ENCODE results near the gene NUP54.

The NUP54 gene

GRCh38 chr4:76188557-76188956, 40.4 kb upstream of the NUP54 start:
- TF ChIP-seq, protein P1, sequence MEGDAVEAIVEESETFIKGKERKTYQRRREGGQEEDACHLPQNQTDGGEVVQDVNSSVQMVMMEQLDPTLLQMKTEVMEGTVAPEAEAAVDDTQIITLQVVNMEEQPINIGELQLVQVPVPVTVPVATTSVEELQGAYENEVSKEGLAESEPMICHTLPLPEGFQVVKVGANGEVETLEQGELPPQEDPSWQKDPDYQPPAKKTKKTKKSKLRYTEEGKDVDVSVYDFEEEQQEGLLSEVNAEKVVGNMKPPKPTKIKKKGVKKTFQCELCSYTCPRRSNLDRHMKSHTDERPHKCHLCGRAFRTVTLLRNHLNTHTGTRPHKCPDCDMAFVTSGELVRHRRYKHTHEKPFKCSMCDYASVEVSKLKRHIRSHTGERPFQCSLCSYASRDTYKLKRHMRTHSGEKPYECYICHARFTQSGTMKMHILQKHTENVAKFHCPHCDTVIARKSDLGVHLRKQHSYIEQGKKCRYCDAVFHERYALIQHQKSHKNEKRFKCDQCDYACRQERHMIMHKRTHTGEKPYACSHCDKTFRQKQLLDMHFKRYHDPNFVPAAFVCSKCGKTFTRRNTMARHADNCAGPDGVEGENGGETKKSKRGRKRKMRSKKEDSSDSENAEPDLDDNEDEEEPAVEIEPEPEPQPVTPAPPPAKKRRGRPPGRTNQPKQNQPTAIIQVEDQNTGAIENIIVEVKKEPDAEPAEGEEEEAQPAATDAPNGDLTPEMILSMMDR (IDR thresholded peaks at IDR 0.05; ENCODE audit: low read depth, low read length, missing control alignments): no peak
- no peak overlapping the region for H3K4me3 ChIP-seq (ENCODE audit: low read depth, low read length)
- DNase-seq (ENCODE audit: low read depth): no peak

GRCh38 chr4:76188149-76188548, 40.0 kb upstream of the NUP54 start:
- TF ChIP-seq, protein P1 (IDR thresholded peaks at IDR 0.05; ENCODE audit: low read depth, low read length, missing control alignments): no peak
- H3K4me3 ChIP-seq (ENCODE audit: low read depth, low read length): no peak overlapping the region
- no peak for DNase-seq (ENCODE audit: low read depth)

DNA sequence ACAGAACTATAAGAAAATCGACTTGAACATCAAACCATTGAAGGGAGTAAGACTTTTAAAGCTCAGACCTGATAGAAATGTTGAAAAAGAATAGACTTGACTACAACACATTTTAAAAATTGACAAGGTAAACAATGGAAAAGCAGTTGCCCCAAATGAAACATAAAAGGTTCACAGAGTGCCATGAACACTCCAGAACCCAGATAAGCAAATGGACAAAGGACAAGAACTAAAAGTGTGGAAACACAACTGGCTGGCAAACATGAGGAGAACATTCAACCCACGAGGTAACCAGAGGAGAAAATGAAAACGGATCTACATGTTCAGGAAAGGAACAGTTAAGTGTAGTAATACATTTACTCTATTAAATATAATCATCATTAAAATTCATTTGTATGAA, 39.0 kb upstream of the NUP54 start:
- TF ChIP-seq, protein P1 (IDR thresholded peaks at IDR 0.05; ENCODE audit: low read depth, low read length, missing control alignments): no peak
- no peak overlapping the region for H3K4me3 ChIP-seq (ENCODE audit: low read depth, low read length)
- DNase-seq (ENCODE audit: low read depth): no peak

GRCh38 chr4:76182463-76182862, 34.3 kb upstream of the NUP54 start:
- no peak for DNase-seq (ENCODE audit: low read depth)
- TF ChIP-seq, protein P1 (IDR thresholded peaks at IDR 0.05; ENCODE audit: low read depth, low read length, missing control alignments): no peak
- no peak overlapping the region for H3K4me3 ChIP-seq (ENCODE audit: low read depth, low read length)

- TF ChIP-seq, protein P1 (IDR thresholded peaks at IDR 0.05; ENCODE audit: low read depth, low read length, missing control alignments): peak; percentile 90
- DNase-seq (ENCODE audit: low read depth): peak; percentile 59
- H3K4me3 ChIP-seq (ENCODE audit: low read depth, low read length): no peak overlapping the region
Observed at GRCh38 chr4:76179398-76180318, 31.5 kb upstream of the NUP54 start.

DNA sequence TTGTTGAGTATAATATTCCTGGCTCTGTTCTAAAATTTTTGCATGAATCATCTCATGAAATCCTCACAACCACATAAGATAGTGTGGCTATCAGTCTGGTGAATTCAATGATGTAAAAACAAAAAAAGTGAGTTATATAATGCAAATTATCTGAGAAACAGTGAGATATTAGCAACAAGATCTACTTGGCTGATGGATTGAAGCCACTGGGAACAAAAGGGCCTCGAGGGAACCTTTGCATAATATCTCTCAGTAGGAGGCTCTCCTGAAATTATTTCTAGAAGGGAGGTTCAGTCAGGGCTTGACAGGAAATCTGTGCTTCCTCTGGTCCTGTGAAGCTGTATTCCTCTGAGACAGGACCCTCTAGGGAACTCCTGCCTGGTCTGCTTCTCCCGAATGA, 30.1 kb upstream of the NUP54 start:
- no peak for DNase-seq (ENCODE audit: low read depth)
- TF ChIP-seq, protein P1 (IDR thresholded peaks at IDR 0.05; ENCODE audit: low read depth, low read length, missing control alignments): no peak
- no peak overlapping the region for H3K4me3 ChIP-seq (ENCODE audit: low read depth, low read length)

- no peak for DNase-seq (ENCODE audit: low read depth)
- TF ChIP-seq, protein P1 (IDR thresholded peaks at IDR 0.05; ENCODE audit: low read depth, low read length, missing control alignments): no peak
- no peak overlapping the region for H3K4me3 ChIP-seq (ENCODE audit: low read depth, low read length)
Observed at GRCh38 chr4:76177709-76178108, 29.5 kb upstream of the NUP54 start.

Measured in GM12864 (cell line).